GM18519 (cell line): ENCODE data around the gene MTARC2.

Source experiments
- ATAC-seq: cut with Tn5 transposase; IDR thresholded peaks from one replicate; pipeline ENCODE4 v1.9.1; 2021; ENCODE audit warnings: mild to moderate bottlenecking, moderate library complexity; ENCODE audit not compliant: unreplicated experiment, low FRiP score

Gene MTARC2

GRCh38 chr1:220797044-220797443 lies 48.9 kb downstream of the MTARC2 start:
- no peak for ATAC-seq

- no peak for ATAC-seq
These were observed 49.4 kb downstream of the MTARC2 start for GRCh38 chr1:220797553-220797952.

- no peak for ATAC-seq
These were observed 50.2 kb downstream of the MTARC2 start for GRCh38 chr1:220798338-220798737.

- no peak for ATAC-seq
These were observed 52.1 kb downstream of the MTARC2 start for GRCh38 chr1:220800262-220800661.

- ATAC-seq = peak; percentile 72
These were observed 55.5 kb downstream of the MTARC2 start for GRCh38 chr1:220803401-220804201.

GRCh38 chr1:220804202-220804586 lies 56.1 kb downstream of the MTARC2 start:
- no peak for ATAC-seq

GRCh38 chr1:220806408-220806807 lies 58.3 kb downstream of the MTARC2 start:
- no peak for ATAC-seq

- no peak for ATAC-seq
These were observed 59.6 kb downstream of the MTARC2 start for GRCh38 chr1:220807726-220808125.

- no peak for ATAC-seq
These were observed 60.4 kb downstream of the MTARC2 start for GRCh38 chr1:220808345-220809186.

- no peak for ATAC-seq
These were observed 61.0 kb downstream of the MTARC2 start for GRCh38 chr1:220809187-220809550.

- ATAC-seq = peak; percentile 12
These were observed 61.6 kb downstream of the MTARC2 start for GRCh38 chr1:220809704-220810103.

- peak; percentile 80 for ATAC-seq
These were observed 62.1 kb downstream of the MTARC2 start for GRCh38 chr1:220810179-220810653.

- ATAC-seq = no peak
These were observed 62.8 kb downstream of the MTARC2 start for GRCh38 chr1:220810963-220811362.

GRCh38 chr1:220811695-220812094 lies 63.6 kb downstream of the MTARC2 start:
- ATAC-seq = no peak

GRCh38 chr1:220812308-220812707 lies 64.2 kb downstream of the MTARC2 start:
- ATAC-seq = no peak

GRCh38 chr1:220813013-220813412 lies 64.9 kb downstream of the MTARC2 start:
- ATAC-seq = no peak

GRCh38 chr1:220815409-220815808 lies 67.3 kb downstream of the MTARC2 start:
- no peak for ATAC-seq

- no peak for ATAC-seq
These were observed 69.8 kb downstream of the MTARC2 start for GRCh38 chr1:220817907-220818306.

- ATAC-seq = no peak
These were observed 70.5 kb downstream of the MTARC2 start for GRCh38 chr1:220818421-220819173.

GRCh38 chr1:220819467-220820026 lies 71.4 kb downstream of the MTARC2 start:
- ATAC-seq = no peak
